Ramos (cell line): ENCODE data around the gene SSX4B.
"Not testable (repeated sequence)": the region's sequence is repeated elsewhere in the genome, so short reads cannot be mapped to it uniquely, and the experiment has no call there.

Experiments used
- in situ Hi-C: fragments of 300-500 bp; cut with MboI; formaldehyde crosslinking; loops from one replicate; pipeline ENCODE4 v1.14.3; 2022; ENCODE audit warnings: low sequenced_read_pairs; ENCODE audit not compliant: unreplicated experiment

SSX4B gene

DNA sequence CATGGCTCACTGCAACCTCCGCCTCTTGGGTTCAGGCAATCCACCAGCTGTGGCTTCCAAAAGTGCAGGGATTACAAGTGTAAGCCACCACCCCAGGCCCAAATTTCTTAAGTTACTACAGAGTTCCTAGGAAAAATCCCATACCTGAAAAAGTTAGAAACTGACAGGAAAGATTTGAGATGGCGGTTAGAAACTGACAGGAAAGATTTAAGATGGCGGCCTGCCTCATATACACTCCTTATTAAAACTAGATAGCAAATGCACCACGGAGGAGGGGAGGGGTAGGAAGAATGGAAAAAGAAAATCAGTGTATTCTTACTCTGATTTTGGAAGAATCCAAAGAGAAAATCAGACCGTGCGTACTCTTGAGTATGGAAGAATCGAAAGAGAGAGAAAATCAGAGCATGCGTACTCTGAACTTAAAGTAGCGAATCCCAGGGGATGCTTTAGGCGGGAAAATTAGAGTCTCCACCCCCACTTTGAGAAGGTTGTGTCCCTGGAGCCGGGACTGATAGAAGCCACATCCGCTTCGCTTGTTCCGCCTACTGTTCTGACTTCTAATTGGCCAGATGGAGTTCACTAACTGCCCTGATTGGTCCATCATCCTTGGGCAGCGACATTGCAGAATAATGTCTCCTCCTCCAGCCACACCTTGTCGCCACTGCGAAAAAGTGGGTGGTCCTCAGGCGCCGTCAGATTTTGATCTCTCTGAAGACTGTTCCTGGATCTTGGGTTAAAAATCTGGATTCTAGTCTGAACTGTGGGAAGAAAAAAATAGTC lies 55.3 kb downstream of the SSX4B start, which contains the start of gene SSX3:
Gene SSX3 (minus strand): TSS at position 389 of the 780 bp plus-strand sequence. CDS start 1,454 bp downstream, outside the sequence.
- in situ Hi-C loops = not testable (repeated sequence)
